ENCODE results near the gene FYB2. TPM values are rescaled to one million over a fixed set of nuclear protein-coding genes. Genes with fewer than 3 reads are reported as not detected.

Gene FYB2
- total and polyA plus RNA-seq, 10 of the 15 experiments (the other 5 are each of a cell fraction or from before 2014, with no cell fraction given): 0.04 to 0.16 (median 0.05) TPM; not detected in 4

DNA sequence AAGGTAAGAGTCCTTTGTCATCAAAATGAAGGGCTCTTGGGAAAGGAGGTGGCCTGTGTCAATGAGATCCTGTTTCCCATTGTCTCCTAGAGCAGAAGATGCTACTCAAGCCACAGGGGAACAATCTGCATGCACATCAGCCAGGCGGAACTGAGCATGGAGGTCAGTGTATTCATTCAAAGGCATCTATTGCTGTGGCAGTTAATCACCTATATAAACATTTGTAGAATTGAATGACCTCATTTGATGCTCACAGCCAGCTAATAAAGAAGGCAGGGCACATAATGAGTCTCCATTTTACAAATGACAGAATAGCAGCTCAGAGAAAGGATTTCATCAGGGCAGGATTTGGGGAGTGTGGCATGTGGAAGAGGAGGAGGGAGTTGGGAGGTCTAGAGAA lies 5.7 kb upstream of the FYB2 start (continued):
- TF ChIP-seq, protein P1, sequence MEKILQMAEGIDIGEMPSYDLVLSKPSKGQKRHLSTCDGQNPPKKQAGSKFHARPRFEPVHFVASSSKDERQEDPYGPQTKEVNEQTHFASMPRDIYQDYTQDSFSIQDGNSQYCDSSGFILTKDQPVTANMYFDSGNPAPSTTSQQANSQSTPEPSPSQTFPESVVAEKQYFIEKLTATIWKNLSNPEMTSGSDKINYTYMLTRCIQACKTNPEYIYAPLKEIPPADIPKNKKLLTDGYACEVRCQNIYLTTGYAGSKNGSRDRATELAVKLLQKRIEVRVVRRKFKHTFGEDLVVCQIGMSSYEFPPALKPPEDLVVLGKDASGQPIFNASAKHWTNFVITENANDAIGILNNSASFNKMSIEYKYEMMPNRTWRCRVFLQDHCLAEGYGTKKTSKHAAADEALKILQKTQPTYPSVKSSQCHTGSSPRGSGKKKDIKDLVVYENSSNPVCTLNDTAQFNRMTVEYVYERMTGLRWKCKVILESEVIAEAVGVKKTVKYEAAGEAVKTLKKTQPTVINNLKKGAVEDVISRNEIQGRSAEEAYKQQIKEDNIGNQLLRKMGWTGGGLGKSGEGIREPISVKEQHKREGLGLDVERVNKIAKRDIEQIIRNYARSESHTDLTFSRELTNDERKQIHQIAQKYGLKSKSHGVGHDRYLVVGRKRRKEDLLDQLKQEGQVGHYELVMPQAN (conservative IDR thresholded peaks at IDR 0.05): no peak

DNA sequence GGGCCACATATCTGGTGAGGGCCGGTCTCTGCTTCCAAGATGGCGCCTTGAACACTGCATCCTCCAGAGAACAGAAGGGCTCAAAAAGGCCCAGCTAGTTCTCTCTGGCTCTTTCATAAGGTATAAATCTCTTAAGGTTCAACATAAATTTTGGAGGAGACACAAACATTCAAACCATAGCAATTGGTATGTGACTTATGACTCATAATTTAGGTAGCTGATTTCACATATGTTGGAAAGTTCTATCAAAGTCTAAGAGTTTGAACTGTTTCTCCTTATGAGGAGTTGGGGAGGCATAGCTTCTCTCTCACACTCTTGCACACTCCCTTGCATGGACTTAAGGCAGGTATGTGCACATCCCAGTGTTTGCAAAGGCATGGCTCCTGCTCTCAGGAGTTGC lies 5.1 kb upstream of the FYB2 start:
- Histone ChIP-seq H4K20me1 (ENCODE audit: control insufficient read depth, insufficient read depth) (no peaks in the 10 kb centered on the region), H3K9me3 (replicated peaks; ENCODE audit: control insufficient read depth, insufficient read depth, low read length) (no peaks in the 10 kb centered on the region), H3K79me2 (ENCODE audit: control insufficient read depth, insufficient read depth, low read length) (no peaks in the 10 kb centered on the region), H3K4me1 (ENCODE audit: control insufficient read depth, insufficient read depth, low read length) (no peaks in the 10 kb centered on the region), H2AFZ (ENCODE audit: control insufficient read depth, low read depth, low read length) (no peak overlapping the region), H3K4me2 (ENCODE audit: control insufficient read depth, insufficient read depth) (no peak overlapping the region), H3K27ac (ENCODE audit: control insufficient read depth, insufficient read depth) (no peak overlapping the region), H3K27me3 (replicated peaks in 1 of 2; ENCODE audit: control insufficient read depth in 2 of 2, insufficient read depth in 2 of 2, low read length in 1 of 2) (peaks cover 0 to 1% of the 10 kb centered on the region in 2 experiments; a peak in 2 of 4 replicates), H3K9ac (ENCODE audit: control insufficient read depth, insufficient read depth, low read length) (no peak overlapping the region), H3K4me3 (no peak overlapping the region), H3K36me3 (ENCODE audit: control insufficient read depth in 2 of 2, insufficient read depth in 2 of 2, low read length in 1 of 2) (no peaks in the 10 kb centered on the region)
- intact Hi-C loops (cut with micrococcal nuclease; ENCODE audit: unreplicated experiment) (loop anchor here (5.0 kb wide), 3 partner anchors 117 to 1537 kb away; no protein-coding TSS in a partner anchor), in situ Hi-C loops (cut with MboI) (no loop called here)
- ATAC-seq: no peak
- 12% methylated on average over 2 of the region's 2 CpGs for WGBS (ENCODE audit: insufficient coverage, insufficient replicate concordance, low lambda C conversion rate, missing lambda C conversion rate)
- CTCF ChIA-PET: interaction anchor here (0.6 to 1.4 kb wide), 4 partner anchors 10 to 1348 kb away, joined by 3 to 4 read pairs (median 4); no protein-coding TSS in a partner anchor
- no peak for DNase-seq (ENCODE audit: low read depth, low spot score)
- BruUV-seq (replicated peaks): no TSS peak
- RAD21 ChIA-PET (ENCODE audit: unreplicated experiment): no interaction called here
- SMC1A ChIA-PET (ENCODE audit: uncharacterized antibody, unreplicated experiment): interaction anchor here (1.2 kb wide), 1 partner anchor 68 kb away, joined by 3 read pairs; no protein-coding TSS in a partner anchor
- POLR2A ChIA-PET: no interaction called here
- no peak for TF ChIP-seq PAX8 (IDR thresholded peaks at IDR 0.05)
- TF ChIP-seq RBBP5 (conservative IDR thresholded peaks at IDR 0.05): no peak
- TF ChIP-seq RAD51 (IDR thresholded peaks at IDR 0.05): no peak
- TF ChIP-seq, protein P2, sequence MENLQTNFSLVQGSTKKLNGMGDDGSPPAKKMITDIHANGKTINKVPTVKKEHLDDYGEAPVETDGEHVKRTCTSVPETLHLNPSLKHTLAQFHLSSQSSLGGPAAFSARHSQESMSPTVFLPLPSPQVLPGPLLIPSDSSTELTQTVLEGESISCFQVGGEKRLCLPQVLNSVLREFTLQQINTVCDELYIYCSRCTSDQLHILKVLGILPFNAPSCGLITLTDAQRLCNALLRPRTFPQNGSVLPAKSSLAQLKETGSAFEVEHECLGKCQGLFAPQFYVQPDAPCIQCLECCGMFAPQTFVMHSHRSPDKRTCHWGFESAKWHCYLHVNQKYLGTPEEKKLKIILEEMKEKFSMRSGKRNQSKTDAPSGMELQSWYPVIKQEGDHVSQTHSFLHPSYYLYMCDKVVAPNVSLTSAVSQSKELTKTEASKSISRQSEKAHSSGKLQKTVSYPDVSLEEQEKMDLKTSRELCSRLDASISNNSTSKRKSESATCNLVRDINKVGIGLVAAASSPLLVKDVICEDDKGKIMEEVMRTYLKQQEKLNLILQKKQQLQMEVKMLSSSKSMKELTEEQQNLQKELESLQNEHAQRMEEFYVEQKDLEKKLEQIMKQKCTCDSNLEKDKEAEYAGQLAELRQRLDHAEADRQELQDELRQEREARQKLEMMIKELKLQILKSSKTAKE (IDR thresholded peaks at IDR 0.05; ENCODE audit: low read depth, poor library complexity, severe bottlenecking): no peak
- TF ChIP-seq, protein P3, sequence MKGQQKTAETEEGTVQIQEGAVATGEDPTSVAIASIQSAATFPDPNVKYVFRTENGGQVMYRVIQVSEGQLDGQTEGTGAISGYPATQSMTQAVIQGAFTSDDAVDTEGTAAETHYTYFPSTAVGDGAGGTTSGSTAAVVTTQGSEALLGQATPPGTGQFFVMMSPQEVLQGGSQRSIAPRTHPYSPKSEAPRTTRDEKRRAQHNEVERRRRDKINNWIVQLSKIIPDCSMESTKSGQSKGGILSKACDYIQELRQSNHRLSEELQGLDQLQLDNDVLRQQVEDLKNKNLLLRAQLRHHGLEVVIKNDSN (IDR thresholded peaks at IDR 0.05; ENCODE audit: borderline replicate concordance, extremely low read length, insufficient read depth, low read depth, low read length): no peak
- TF ChIP-seq, protein P4, sequence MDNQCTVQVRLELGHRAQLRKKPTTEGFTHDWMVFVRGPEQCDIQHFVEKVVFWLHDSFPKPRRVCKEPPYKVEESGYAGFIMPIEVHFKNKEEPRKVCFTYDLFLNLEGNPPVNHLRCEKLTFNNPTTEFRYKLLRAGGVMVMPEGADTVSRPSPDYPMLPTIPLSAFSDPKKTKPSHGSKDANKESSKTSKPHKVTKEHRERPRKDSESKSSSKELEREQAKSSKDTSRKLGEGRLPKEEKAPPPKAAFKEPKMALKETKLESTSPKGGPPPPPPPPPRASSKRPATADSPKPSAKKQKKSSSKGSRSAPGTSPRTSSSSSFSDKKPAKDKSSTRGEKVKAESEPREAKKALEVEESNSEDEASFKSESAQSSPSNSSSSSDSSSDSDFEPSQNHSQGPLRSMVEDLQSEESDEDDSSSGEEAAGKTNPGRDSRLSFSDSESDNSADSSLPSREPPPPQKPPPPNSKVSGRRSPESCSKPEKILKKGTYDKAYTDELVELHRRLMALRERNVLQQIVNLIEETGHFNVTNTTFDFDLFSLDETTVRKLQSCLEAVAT (IDR thresholded peaks at IDR 0.05): no peak
- TF ChIP-seq CEBPB (IDR thresholded peaks at IDR 0.05; ENCODE audit: borderline replicate concordance in 1 of 2, low read depth in 2 of 2, low read length in 2 of 2): no peak
- TF ChIP-seq, protein P1 (conservative IDR thresholded peaks at IDR 0.05): no peak
- no peak for TF ChIP-seq MTA3 (IDR thresholded peaks at IDR 0.05; ENCODE audit: borderline replicate concordance, low read length)
- TF ChIP-seq KLF5 (IDR thresholded peaks at IDR 0.05; ENCODE audit: partially characterized antibody): no peak
- no peak for TF ChIP-seq MEF2B (IDR thresholded peaks at IDR 0.05; ENCODE audit: partially characterized antibody, poor library complexity, severe bottlenecking)
- no peak for TF ChIP-seq TARDBP (IDR thresholded peaks at IDR 0.05; ENCODE audit: borderline replicate concordance)
- TF ChIP-seq ZBED1 (IDR thresholded peaks at IDR 0.05; ENCODE audit: borderline replicate concordance): no peak
- TF ChIP-seq POLR2AphosphoS5 (IDR thresholded peaks at IDR 0.05; ENCODE audit: low read length): no peak
- FAIRE-seq: no peak

Data from GM12878 (cell line).